Tibial artery (tissue), 4 donors: ENCODE measurements around the gene LYAR.
A peak's percentile ranks its signal among the peaks of the same experiment; 100 is the strongest.

ENCODE experiments used
- DNase-seq, 2 donors: peaks; one replicate each; pipeline ENCODE4 v3.0.0-alpha.2; 2019
- H3K27ac ChIP-seq, 2 donors: fragments of 200-600 bp; sonication (generic) in 1 of 2; 1 replicate in 1 of 2; 2 replicates in 1 of 2; pipeline ENCODE4 v1.5.1; 2018 to 2019; ENCODE audit warnings: mild to moderate bottlenecking in 1 of 2
- H3K27me3 ChIP-seq, 2 donors: fragments of 200-600 bp; sonication (generic) in 1 of 2; one replicate each; pipeline versions ENCODE4 v1.5.1 to v1.6.0; 2016 to 2019
- H3K36me3 ChIP-seq, 3 donors: fragments of 200-600 bp; sonication (generic) in 2 of 3; one replicate each; pipeline ENCODE4 v1.5.1; 2016 to 2019; ENCODE audit warnings: mild to moderate bottlenecking in 2 of 3
- H3K4me1 ChIP-seq, 4 donors: fragments of 200-600 bp; sonication (generic) in 2 of 4; 1 replicate in 3 of 4; 2 replicates in 1 of 4; pipeline ENCODE4 v1.5.1; 2016 to 2019
- H3K4me3 ChIP-seq, 2 donors: fragments of 200-600 bp; sonication (generic) in 1 of 2; 1 replicate in 1 of 2; 2 replicates in 1 of 2; pipeline ENCODE4 v1.5.1; 2018 to 2019; ENCODE audit warnings: mild to moderate bottlenecking in 2 of 2
- H3K9me3 ChIP-seq, 3 donors: fragments of 200-600 bp; sonication (generic) in 1 of 3; one replicate each; pipeline ENCODE4 v1.5.1; 2016 to 2019
- intact Hi-C: fragments of 100-400 bp; cut with DNase I; formaldehyde crosslinking; loops from one replicate; pipeline ENCODE4 v1.15.0; 2023; ENCODE audit warnings: low total_unique reads
- TF ChIP-seq, protein P1 (sequence below), 2 experiments: fragments of 200-600 bp in 1 of 2; fragments of 450-650 bp in 1 of 2; IDR thresholded peaks; one replicate each; pipeline ENCODE4 v1.5.1; 2017 to 2019; ENCODE audit warnings: antibody characterized with exemption in 2 of 2, mild to moderate bottlenecking in 1 of 2, moderate library complexity in 1 of 2

Gene LYAR

DNA sequence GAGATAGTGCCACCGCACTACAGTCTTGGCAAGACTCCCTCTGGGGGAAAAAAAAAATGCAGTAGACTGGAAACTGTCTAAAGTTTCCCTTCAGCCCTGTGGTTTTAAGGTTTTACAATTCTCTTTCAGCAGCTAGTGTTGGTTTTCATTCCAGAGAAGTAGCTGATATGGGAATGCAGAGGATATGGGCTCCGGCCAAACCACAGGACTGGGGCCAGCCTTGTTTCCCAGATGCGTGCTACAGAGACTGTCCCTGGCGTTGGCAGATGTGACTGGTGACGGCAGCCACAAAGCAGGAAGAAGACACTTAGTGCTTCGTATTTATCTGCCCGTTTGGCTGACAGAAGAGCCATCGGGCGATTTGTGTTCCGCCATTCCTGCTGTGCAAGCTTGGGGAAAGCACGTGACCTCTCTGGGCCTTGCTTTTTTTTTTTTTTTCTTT, 43.3 kb upstream of the LYAR start:
- TF ChIP-seq, protein P1, sequence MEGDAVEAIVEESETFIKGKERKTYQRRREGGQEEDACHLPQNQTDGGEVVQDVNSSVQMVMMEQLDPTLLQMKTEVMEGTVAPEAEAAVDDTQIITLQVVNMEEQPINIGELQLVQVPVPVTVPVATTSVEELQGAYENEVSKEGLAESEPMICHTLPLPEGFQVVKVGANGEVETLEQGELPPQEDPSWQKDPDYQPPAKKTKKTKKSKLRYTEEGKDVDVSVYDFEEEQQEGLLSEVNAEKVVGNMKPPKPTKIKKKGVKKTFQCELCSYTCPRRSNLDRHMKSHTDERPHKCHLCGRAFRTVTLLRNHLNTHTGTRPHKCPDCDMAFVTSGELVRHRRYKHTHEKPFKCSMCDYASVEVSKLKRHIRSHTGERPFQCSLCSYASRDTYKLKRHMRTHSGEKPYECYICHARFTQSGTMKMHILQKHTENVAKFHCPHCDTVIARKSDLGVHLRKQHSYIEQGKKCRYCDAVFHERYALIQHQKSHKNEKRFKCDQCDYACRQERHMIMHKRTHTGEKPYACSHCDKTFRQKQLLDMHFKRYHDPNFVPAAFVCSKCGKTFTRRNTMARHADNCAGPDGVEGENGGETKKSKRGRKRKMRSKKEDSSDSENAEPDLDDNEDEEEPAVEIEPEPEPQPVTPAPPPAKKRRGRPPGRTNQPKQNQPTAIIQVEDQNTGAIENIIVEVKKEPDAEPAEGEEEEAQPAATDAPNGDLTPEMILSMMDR (IDR thresholded peaks at IDR 0.05) = no peak
- DNase-seq = no peak
- H3K9me3 ChIP-seq = peaks cover 0 to 5% (median 0%) of the 10 kb centered on the region in 3 donors
- peaks cover 0 to 3% of the 10 kb centered on the region in 2 donors for H3K27me3 ChIP-seq
- no peaks in the 10 kb centered on the region for H3K4me1 ChIP-seq
- intact Hi-C loops = no loop called here
- H3K4me3 ChIP-seq = no peak overlapping the region
- H3K27ac ChIP-seq = no peak overlapping the region
- H3K36me3 ChIP-seq = no peaks in the 10 kb centered on the region

DNA sequence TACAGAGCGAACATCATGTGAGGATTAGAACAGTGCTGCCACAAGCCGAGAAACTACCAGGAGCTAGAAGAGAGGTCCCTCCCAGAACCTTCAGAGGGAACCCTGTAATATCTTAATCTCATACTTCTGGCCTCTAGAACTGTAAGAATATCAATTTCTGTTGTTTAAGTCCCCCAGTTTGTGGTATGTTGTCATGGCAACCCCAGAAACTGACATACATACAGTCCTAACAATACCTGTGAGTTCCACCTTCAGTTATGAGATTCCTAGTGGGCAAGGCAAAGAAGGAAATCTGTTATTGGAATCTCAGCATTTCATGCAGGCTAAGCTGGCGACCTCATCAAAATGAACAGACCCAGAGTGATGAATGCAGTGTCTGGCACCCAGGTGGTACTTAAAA, 42.6 kb upstream of the LYAR start:
- TF ChIP-seq, protein P1 (IDR thresholded peaks at IDR 0.05) = no peak
- no peak for DNase-seq
- intact Hi-C loops = no loop called here

DNA sequence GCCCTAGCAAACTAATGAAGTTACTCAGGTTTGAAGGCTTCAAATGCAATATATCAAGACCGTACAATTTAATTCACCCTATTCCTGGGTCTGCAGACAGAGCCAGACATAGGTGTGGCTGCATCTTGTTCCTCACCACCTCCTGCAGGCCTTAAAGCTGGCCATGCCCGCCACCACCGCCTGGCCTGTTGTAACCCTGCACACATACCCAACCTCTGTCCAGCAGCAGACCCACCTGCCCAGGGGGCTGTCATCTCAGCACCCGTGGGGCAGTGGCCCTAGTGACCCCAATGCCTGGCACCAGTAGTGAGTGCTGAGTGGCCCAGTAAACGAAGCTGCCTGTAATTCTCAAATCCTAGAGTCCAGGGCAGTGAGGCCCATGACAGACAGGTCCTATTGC, 40.8 kb upstream of the LYAR start:
- Histone ChIP-seq H3K9me3 (peaks cover 0 to 5% (median 0%) of the 10 kb centered on the region in 3 donors), H3K4me1 (no peaks in the 10 kb centered on the region), H3K27me3 (peaks cover 0 to under 1% of the 10 kb centered on the region in 2 donors), H3K36me3 (no peaks in the 10 kb centered on the region), H3K4me3 (no peak overlapping the region), H3K27ac (no peak overlapping the region)
- intact Hi-C loops = no loop called here
- no peak for DNase-seq
- TF ChIP-seq, protein P1 (IDR thresholded peaks at IDR 0.05) = no peak

More for the DNA sequence above, 42.6 kb upstream of the LYAR start:
- Histone ChIP-seq H3K27me3 (peaks cover 0 to 3% of the 10 kb centered on the region in 2 donors), H3K4me1 (no peaks in the 10 kb centered on the region), H3K9me3 (peaks cover 0 to 5% (median 0%) of the 10 kb centered on the region in 3 donors), H3K4me3 (no peak overlapping the region), H3K36me3 (no peaks in the 10 kb centered on the region), H3K27ac (no peak overlapping the region)

DNA sequence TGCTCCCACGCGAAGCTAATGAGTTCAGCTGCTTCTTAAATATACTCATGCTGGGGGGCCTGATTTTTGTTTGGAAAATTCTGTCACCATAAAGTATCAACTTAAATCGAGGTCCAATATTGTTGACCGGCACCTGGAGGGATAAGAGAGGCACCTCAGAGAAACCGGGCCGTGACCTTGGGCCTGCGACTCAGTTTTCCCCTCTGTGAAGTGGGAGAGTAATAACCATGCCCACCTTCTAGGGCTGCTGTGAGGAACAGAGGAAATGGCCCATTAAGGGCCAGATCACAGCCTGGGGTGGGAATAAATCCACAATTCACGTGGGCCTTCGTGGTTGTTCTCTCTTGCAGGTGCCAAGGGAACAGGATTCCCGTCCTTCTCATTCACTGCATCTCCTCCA, 39.5 kb upstream of the LYAR start:
- H3K9me3 ChIP-seq = peaks cover 0 to 5% (median 0%) of the 10 kb centered on the region in 3 donors
- H3K36me3 ChIP-seq = no peaks in the 10 kb centered on the region
- no peak overlapping the region for H3K27ac ChIP-seq
- H3K4me1 ChIP-seq = no peaks in the 10 kb centered on the region
- H3K27me3 ChIP-seq = no peaks in the 10 kb centered on the region
- TF ChIP-seq, protein P1 (IDR thresholded peaks at IDR 0.05) = no peak
- peak in 1 of 2 donors; percentile 33 for DNase-seq
- intact Hi-C loops = no loop called here
- no peak overlapping the region for H3K4me3 ChIP-seq

DNA sequence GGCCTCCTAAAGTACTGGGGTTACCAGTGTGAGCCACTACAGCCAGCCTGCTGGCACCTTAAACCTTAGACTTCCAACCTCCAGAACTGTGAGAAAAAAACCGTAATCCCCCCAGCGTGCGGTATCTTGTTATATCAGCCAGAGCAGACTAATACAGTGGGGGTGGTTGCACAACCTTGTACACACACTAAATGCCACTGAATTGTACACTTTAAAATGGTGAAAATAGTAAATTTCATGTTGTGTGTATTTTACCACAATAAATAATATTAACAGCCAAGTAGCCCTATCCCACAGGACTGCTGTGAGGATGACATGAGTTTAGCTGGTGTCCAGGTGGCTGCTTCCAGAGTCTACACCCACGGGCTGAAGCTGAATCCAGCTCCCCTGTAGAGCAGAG, 38.9 kb upstream of the LYAR start:
- Histone ChIP-seq H3K27ac (no peak overlapping the region), H3K9me3 (peaks cover 0 to 5% (median 0%) of the 10 kb centered on the region in 3 donors), H3K4me3 (no peak overlapping the region), H3K27me3 (no peaks in the 10 kb centered on the region), H3K36me3 (no peaks in the 10 kb centered on the region), H3K4me1 (no peaks in the 10 kb centered on the region)
- TF ChIP-seq, protein P1 (IDR thresholded peaks at IDR 0.05) = no peak
- DNase-seq = peak in 1 of 2 donors; percentile 40
- intact Hi-C loops = no loop called here

DNA sequence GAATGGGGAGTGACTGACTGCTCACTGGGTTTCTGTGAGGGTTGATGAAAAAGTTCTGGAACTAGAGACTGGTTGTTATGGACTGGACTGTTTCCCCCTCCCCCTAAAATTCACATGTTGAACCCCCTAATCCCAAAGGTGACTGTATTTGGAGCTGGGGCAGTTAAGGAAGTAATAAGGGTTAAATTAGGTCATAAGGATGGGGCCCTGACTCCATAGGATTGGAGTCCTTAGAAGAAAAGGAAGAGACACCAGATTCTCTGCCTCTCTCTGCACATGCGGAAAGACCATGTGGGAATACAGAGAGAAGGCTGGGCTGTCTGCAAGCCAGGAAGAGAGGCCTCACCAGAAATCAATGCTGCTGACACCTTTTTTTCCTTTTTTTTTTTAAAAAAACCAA, 38.3 kb upstream of the LYAR start:
- Histone ChIP-seq H3K36me3 (no peaks in the 10 kb centered on the region), H3K27me3 (no peaks in the 10 kb centered on the region), H3K4me1 (no peaks in the 10 kb centered on the region), H3K4me3 (no peak overlapping the region), H3K9me3 (peaks cover 0 to 5% (median 0%) of the 10 kb centered on the region in 3 donors), H3K27ac (no peak overlapping the region)
- TF ChIP-seq, protein P1 (IDR thresholded peaks at IDR 0.05) = no peak
- DNase-seq = no peak
- intact Hi-C loops = no loop called here
